Esophagus squamous epithelium (tissue), 4 donors: ENCODE measurements around the gene OLFML2A.

ENCODE experiments used
- POLR2A ChIP-seq, 4 donors: fragments of 450-650 bp; IDR thresholded peaks; one replicate each; pipeline ENCODE4 v1.6.1; 2017; ENCODE audit warnings: antibody characterized with exemption in 4 of 4, mild to moderate bottlenecking in 4 of 4, moderate library complexity in 3 of 4
- TF ChIP-seq, protein P1 (sequence below), 6 experiments: fragments of 450-650 bp in 4 of 6; fragments of 200-600 bp in 2 of 6; sonication (generic) in 2 of 6; IDR thresholded peaks; one replicate each; pipeline ENCODE4 v1.5.1; 2016 to 2019; ENCODE audit warnings: antibody characterized with exemption in 6 of 6, mild to moderate bottlenecking in 4 of 6, moderate library complexity in 4 of 6

DNA sequence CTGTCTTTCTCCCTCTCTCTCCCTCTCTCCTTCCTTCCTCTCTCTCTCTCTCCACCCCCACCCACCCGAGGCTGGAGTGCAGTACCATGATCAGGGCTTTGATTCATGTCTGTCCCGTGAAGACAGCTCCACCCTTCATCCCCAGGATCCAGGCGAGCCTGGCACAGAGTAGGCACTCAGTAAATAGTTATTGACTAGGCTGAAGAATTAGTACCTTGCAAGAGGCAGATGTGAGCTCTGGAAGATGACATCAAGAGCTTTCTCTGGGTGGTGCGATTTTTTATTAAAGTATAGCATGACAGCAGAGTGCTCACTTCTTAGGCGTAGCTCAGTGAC is 52.4 kb downstream of the OLFML2A start:
- TF ChIP-seq, protein P1, sequence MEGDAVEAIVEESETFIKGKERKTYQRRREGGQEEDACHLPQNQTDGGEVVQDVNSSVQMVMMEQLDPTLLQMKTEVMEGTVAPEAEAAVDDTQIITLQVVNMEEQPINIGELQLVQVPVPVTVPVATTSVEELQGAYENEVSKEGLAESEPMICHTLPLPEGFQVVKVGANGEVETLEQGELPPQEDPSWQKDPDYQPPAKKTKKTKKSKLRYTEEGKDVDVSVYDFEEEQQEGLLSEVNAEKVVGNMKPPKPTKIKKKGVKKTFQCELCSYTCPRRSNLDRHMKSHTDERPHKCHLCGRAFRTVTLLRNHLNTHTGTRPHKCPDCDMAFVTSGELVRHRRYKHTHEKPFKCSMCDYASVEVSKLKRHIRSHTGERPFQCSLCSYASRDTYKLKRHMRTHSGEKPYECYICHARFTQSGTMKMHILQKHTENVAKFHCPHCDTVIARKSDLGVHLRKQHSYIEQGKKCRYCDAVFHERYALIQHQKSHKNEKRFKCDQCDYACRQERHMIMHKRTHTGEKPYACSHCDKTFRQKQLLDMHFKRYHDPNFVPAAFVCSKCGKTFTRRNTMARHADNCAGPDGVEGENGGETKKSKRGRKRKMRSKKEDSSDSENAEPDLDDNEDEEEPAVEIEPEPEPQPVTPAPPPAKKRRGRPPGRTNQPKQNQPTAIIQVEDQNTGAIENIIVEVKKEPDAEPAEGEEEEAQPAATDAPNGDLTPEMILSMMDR (IDR thresholded peaks at IDR 0.05), result no peak
- TF ChIP-seq POLR2A (IDR thresholded peaks at IDR 0.05), result no peak
